Measurements from ENCODE around the gene TRIP6. TPM values are rescaled to one million over a fixed set of nuclear protein-coding genes. Genes with fewer than 3 reads are reported as not detected.

Gene TRIP6
- 128 to 140 TPM (median 130 TPM) in 3 replicates for total RNA-seq (2021)
- percentile 79 among the genes with signal in this experiment for Bru-seq, nascent RNA
- long read RNA-seq, experiment 1, transcript TRIP6-201 (9 exons, 1,942 nt) = major isoform, 276 of 298 reads
- long read RNA-seq, experiment 1, transcript TRIP6-209 (8 exons, 1,303 nt) = minor isoform, 5 of 298 reads
- long read RNA-seq, experiment 1, partial matches to known transcripts = 12 of 298 reads
- long read RNA-seq, experiment 1, other reads (novel, unspliced or antisense) = 5 of 298 reads
- long read RNA-seq, experiment 2, transcript TRIP6-201 (9 exons, 1,942 nt) = major isoform, 93 of 202 reads
- long read RNA-seq, experiment 2, partial matches to known transcripts = 82 of 202 reads
- long read RNA-seq, experiment 2, other reads (novel, unspliced or antisense) = 24 of 202 reads
- long read RNA-seq, experiment 3, transcript TRIP6-201 (9 exons, 1,942 nt) = major isoform, 143 of 172 reads
- long read RNA-seq, experiment 3, partial matches to known transcripts = 15 of 172 reads
- long read RNA-seq, experiment 3, other reads (novel, unspliced or antisense) = 10 of 172 reads

- Mint-ChIP-seq H3K9me3 (no peaks in the 10 kb centered on the region), H3K27me3 (ENCODE audit: low read depth) (no peaks in the 10 kb centered on the region), H3K4me3 (peak within 1 kb of the TSS; percentile 92), H3K36me3 (peaks cover 31% of the 10 kb centered on the region), H3K4me1 (peaks cover 8% of the 10 kb centered on the region), H3K27ac (peak within 1 kb of the TSS; percentile 95)
- ATAC-seq (peak; percentile 51), DNase-seq (ENCODE audit: low spot score) (peak; percentile 91)
- ChIA-PET CTCF (interaction anchor here (0.5 to 1.0 kb wide), 6 partner anchors 15 to 192 kb away, joined by 3 to 4 read pairs (median 3); partner anchors contain the start of genes MUC3A, POP7, SLC12A9 and UFSP1), POLR2A (interaction anchor here (0.5 to 2.1 kb wide), 6 partner anchors 8 to 40 kb away, joined by 3 to 7 read pairs (median 4); partner anchors contain the start of genes EPHB4, SLC12A9, SRRT and UFSP1)
- TF ChIP-seq ZNF232 (CRISPR knock-in tag; IDR thresholded peaks at IDR 0.05) (no peak), TEAD1 (CRISPR knock-in tag; IDR thresholded peaks at IDR 0.05) (peak; percentile 95), NFE2L1 (CRISPR knock-in tag; IDR thresholded peaks at IDR 0.05) (peak; percentile 26; the same call in 1 of the 2 replicates), E2F1 (CRISPR knock-in tag; IDR thresholded peaks at IDR 0.05) (0 out of 2 replicates have a peak, but pooled peaks have one; percentile 22), ZNF138 (CRISPR knock-in tag; conservative IDR thresholded peaks at IDR 0.05) (no peak), TEAD4 (CRISPR knock-in tag; IDR thresholded peaks at IDR 0.05) (peak; percentile 92), ARID4B (CRISPR knock-in tag; IDR thresholded peaks at IDR 0.05; ENCODE audit: borderline replicate concordance) (peak; percentile 41; the same call in 1 of the 2 replicates), FOXP1 (CRISPR knock-in tag; IDR thresholded peaks at IDR 0.05; ENCODE audit: borderline replicate concordance) (0 out of 2 replicates have a peak, but pooled peaks have one; percentile 12), MYBL2 (CRISPR knock-in tag; IDR thresholded peaks at IDR 0.05) (no peak), USF1 (CRISPR knock-in tag; IDR thresholded peaks at IDR 0.05) (peak; percentile 96), CREM (CRISPR knock-in tag; IDR thresholded peaks at IDR 0.05) (peak; percentile 77; the same call in 1 of the 2 replicates), PREB (CRISPR knock-in tag; IDR thresholded peaks at IDR 0.05; ENCODE audit: borderline replicate concordance) (no peak), SP1 (CRISPR knock-in tag; conservative IDR thresholded peaks at IDR 0.05) (peak; percentile 83), ZNF425 (CRISPR knock-in tag; conservative IDR thresholded peaks at IDR 0.05) (no peak), MAX (CRISPR knock-in tag; IDR thresholded peaks at IDR 0.05) (peak; percentile 84), ATF2 (CRISPR knock-in tag; IDR thresholded peaks at IDR 0.05; ENCODE audit: borderline replicate concordance, low read depth) (0 out of 2 replicates have a peak, but pooled peaks have one; percentile 47), ZNF512 (CRISPR knock-in tag; IDR thresholded peaks at IDR 0.05; ENCODE audit: borderline replicate concordance) (0 out of 2 replicates have a peak, but pooled peaks have one; percentile 53), USF2 (CRISPR knock-in tag; IDR thresholded peaks at IDR 0.05) (peak; percentile 96), ZNF423 (CRISPR knock-in tag; IDR thresholded peaks at IDR 0.05) (peak; percentile 92)
These were observed at the start of gene TRIP6 for GRCh38 chr7:100867040-100867775. Gene TRIP6 (plus strand): TSS chr7:100867387. CDS start chr7:100867498, 111 bp downstream.
